Suppressor macrophage treated with lipopolysaccharide for 1 hour (primary cell): ENCODE results near the gene CDH20.

Experiments
- DNase-seq, 3 donors: peaks; one replicate each; pipeline ENCODE4 v3.0.0-alpha.2; 2020 to 2022

The CDH20 gene

DNA sequence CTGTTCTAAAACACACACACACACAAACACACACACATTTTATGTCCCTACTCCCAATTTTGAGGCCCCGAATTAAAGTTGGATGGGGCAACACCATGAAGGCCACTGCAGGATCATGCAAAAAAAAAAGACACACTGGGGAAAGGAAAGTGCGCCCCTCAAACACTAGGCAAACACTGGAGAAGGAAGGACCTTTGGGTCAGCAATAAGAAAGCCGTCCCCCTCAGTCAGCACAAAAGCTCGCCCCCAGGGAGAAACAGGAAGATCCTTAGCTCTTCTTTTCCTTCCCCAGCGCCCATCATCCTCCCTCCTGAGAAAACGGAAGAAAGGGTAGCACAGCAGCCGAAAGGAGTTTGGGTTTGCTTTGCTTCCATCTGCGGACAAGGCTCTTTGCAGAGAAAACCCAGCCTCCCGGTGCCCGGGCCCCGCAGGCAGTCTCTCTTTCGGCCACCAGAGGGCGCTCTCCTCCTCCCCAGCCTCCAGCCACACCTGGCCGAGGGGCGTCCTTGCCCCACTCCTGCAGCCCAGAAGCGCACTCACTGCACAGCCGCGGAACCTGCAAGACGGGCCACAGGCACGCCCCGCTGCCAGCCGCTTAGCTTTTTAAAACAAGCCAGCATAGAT, 248.5 kb downstream of the CDH20 start:
- peak; percentile 56 to 71 (median 57) for DNase-seq

DNA sequence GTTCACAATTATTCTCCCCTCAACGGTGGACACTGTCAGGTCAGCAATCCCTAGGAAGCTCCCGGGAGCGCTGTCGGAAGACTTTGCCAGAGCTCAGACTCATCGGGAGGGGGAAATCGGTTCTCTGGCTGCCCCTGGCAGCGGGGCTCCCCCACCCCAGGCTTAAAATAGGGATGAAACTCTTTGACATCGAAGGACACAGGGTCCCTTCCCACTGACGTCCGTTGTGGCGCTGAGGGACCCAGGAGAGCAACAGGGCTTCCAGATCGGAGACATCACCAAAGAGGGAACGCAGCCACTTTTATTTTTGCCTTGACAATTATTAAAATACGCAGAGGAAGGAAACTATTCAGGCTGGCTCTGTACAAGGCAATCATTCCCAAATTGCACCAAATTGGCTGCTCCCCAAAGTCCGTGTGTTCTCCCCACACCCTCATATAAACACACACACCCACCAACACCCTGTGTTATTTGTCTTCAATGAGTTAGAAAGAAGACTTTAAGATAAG, 249.0 kb downstream of the CDH20 start:
- DNase-seq, result no peak

DNA sequence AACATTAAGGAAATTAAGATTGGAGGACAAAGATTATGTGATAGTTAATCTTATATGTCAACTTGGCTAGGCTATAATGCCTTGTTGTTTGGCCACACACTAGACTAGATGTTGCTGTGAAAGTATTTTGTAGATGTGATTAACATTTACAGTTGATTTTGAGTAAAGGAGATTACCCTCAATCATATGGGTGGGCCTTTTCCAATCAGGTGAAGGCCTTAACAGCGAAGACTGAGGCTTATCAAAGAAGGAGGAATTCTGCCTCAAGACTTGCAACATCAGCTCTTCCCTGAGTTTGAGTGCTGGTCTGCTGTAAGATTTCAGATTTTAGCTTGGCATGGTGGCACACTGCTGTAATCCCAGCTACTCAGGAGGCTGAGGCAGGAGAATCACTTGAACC, 250.3 kb downstream of the CDH20 start:
- DNase-seq, result no peak

DNA sequence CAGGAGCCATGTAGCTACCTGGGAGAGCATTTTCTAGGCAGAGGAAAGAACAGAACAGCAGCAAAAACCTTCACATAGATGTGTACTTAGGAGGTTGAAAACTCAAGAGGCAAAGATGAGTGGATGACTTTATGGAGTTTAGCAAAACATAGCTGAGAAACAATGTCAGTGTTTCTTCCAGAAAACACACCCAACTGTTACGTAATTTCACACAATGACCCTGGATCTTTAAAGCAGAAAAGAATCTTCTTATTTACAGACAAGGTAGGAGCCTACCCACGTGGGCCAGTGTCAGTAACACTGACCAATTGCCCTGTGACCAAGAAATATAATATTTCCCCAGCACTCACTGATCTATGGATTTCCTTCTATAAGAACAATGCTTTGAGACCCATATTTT, 254.6 kb downstream of the CDH20 start:
- no peak for DNase-seq

DNA sequence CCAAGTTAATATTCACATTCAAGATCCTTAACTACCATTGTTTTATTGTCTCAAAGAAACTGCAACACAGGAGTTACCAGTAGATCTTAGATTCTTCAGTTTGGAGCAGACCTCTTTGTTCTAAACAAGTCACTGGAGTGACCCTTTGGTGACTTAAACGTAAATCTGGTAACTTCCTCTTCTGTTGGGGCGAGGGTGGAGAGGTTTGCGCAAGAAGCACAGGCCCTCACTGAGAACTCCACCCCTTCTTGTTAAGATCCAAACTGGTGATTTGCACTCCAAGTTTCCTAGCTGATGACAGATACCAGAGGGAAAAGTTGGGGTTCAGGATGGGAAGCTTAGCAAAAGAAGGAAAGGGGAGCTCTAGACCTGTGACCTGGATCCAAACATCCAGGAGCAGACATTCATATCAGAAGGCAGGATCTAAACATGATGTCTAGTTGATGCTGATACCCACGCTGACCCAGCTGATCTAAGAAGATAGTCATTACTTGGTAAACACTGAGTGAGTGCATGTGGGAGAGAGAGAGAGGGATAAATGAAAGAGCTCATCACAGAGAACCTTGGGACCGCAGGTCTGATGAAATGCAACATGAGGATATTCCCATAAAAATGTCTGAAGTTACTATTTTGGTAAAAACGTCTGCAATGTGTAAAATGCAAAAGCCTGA, 256.0 kb downstream of the CDH20 start:
- DNase-seq, result peak; percentile 71 to 82 (median 79)

DNA sequence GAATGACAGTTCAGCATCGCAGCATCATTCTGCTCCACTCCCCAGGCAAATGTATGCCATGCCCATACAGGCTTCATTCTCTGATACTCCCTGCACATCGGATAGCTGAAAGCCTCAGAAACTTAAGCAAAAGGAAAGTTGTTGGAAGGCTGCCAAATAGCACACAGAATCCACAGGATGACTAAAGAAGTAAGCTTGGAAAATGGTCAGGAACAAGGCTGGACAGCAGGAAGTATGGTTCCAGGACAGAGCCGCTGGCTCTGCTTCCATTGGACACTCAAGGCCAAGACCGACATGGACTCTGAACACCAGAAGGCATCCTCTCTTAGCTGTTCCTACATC, 256.5 kb downstream of the CDH20 start:
- DNase-seq, result no peak

DNA sequence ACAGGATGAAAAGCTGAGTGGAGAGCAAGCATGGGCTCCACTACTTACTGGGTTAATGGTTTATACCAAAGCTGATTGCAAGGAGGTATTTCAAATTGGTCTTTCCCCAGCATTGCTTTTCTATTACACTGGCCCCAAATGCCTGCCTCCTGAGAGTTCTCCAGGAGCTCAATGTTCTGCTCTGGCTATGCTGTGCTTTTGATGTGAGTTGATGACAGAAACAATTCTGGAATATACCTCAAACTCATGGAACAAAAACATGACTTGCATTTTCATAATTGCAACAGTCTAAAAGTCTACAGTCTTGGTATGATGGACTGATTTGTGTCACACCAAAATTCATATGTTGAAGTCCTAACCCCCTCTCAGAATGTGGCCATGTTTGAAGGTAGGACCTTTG, 258.0 kb downstream of the CDH20 start:
- DNase-seq, result no peak

DNA sequence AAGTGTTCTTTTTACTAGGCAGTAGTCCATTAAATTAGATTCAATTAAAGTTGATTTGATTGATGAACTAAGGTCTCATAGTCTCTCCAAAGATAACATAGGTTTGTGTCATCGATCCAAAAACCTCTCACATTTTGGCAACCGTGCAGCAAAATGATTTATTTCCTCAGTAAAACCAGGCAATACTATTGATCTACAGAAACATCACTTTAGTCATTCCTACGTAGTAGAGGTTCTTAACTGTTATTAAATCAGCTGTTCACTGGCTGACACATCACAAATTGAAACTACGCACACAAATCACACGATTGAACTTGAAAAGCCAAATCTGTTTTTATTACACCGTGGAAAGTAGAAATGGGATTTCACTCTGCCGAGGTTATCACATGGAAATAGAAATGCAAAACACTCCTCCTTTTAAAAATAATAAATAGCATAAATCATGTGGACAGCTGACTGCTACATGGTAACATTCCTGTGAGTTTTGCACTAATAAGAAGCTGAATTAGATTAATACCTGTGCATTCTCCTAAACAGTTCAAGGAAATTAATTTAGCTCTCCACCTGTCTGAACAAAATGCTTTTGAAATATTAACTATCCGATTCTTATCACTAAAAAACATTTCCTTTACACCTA, 262.5 kb downstream of the CDH20 start:
- DNase-seq, result no peak

DNA sequence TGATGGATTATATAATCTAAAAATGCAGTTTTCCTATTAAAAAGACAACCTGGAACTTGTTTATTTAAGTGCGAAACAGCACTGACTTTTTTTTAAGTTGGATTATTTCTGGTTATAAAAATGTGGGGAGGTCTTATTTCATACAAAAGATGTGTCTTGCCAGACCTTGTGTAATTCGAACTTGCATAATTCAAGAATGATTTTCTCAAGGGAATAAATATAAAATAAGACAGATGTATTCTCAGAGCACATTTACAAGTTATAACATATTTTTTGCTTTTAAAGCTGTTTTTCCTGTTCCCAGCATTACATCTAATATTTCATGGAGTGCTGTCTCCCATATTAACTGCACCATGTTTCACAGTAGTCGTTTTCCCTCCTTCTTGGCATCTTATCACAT, 263.1 kb downstream of the CDH20 start:
- no peak for DNase-seq

DNA sequence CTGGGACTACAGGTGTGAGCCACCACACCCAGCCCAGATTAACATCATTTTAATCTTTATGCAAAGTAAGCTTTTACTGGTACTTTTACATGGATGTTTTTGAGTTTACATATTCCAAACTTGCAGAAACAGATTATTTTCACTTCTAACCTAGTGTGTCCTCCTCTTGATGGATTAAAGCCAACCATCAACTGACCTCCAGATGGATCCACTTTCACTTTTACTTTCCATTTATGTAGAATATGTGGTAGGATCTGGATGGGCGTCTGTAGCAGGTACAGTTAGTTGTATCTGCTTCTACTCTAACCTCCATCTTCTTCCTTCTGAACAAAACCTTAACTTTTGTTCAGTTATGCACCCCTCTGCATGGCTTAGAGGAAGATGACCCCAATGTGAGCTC, 264.1 kb downstream of the CDH20 start:
- DNase-seq, result no peak

DNA sequence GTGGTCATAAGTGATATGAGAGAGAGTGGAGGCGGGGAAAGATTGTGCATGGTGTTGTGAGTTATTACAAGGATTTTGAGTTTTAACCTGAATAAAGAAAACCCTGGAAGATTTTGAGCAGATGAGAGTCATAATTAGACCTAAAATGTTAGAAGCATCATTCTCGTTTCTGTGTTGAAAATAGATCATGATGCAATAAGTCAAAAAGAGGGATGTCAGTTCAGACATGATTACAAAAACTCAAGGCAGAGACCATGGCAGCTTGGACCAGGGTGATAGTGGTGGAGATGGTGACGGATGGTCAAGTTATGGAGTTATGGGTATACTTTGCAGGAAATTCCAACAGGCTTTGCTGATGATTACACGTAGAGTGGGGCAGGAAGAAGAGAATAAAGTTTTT, 267.2 kb downstream of the CDH20 start:
- peak in 1 of 3 donors; percentile 1 for DNase-seq

DNA sequence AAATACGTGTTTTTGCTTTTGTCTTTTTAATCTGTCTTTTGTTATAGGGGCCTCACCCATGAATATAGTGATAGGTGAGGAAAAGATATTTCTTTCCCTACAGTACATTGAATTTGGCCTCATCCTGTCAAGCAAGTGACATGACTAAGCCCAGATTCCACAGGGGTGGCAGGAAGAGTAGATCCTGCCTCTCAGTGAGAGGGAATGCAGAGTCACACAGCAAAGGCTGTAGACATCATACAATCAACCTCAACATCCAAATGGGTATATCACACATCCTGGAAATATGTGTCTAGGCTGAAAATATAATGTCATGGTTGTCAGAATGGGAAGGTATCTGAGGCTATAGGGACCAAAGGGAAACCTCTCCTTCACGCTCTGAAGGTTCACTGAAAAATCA, 269.6 kb downstream of the CDH20 start:
- peak in 1 of 3 donors; percentile 7 for DNase-seq
